ENCODE measurements around the gene NEBL. TPM values are rescaled to one million over a fixed set of nuclear protein-coding genes. Genes with fewer than 3 reads are reported as not detected.

The NEBL gene
- total RNA-seq, 1 donor from 2014 or later: 4.6 TPM

DNA sequence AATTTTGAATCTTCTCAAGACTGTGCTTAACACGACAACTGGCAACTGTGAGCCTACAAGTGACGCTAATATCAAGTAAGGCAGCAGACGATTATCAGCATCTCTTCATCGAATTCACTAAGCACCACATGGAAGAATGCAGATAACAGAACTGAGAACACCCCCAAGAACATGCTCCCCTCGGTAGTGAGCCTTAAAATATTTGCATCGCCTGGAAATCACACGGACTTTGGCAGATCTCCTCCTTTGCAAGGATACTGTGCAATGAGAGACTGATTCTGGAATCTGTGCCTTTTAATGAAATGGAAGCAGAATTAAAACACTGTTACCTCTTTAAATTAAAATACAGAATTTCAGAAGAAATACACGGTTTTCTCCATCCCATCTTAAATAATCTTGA lies 38.2 kb upstream of the NEBL start:
- TF ChIP-seq CTCF (conservative IDR thresholded peaks at IDR 0.05; ENCODE audit: low read depth, low read length): no peak
- no peak overlapping the region for H3K4me3 ChIP-seq (ENCODE audit: low read depth, low read length)
- no peak for DNase-seq (ENCODE audit: low read depth)

DNA sequence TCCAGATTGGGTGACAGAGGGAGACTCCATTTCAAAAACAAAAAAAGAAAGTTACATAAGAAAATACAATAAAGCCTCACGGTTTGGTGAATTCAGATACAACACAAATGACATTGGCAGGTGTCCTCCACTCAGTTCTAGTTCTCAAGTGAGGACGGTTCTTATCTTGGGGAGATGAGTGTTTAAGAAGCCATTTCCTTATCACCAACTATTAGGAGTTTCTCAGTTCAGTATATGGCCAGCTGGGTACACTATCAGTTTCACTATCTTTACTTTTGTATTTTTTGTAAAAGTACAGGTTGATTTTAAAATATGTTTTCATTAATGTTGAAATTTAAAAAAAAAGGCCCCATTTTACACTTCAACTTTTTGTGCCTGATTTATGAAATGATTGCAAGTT lies 36.6 kb upstream of the NEBL start:
- DNase-seq (ENCODE audit: low read depth): no peak
- TF ChIP-seq CTCF (conservative IDR thresholded peaks at IDR 0.05; ENCODE audit: low read depth, low read length): no peak
- no peak overlapping the region for H3K4me3 ChIP-seq (ENCODE audit: low read depth, low read length)

DNA sequence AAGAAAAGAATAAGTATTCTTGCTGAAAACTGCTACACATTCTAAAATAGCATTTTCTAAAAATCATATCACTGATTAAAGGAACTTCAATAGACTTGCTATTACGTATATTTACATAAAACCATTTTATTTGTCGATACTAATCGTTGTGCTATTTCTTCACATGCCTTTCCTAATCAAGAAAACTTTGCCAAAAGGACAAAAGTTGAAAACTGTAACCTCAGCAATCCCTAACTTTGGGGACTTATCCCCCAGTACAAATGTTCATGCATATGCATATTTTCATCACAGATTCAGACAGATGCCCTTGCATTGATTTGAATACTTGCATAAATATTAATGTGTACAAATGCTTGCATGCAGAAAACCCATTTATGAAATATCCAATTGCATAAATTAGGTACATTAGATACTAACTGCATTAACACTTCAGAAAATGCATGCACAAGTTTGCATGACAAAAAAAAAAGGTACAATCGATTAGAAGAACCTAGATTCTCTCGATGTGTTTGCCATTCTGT lies 35.6 kb upstream of the NEBL start:
- H3K4me3 ChIP-seq (ENCODE audit: low read depth, low read length): no peak overlapping the region
- TF ChIP-seq CTCF (conservative IDR thresholded peaks at IDR 0.05; ENCODE audit: low read depth, low read length): no peak
- DNase-seq (ENCODE audit: low read depth): no peak

DNA sequence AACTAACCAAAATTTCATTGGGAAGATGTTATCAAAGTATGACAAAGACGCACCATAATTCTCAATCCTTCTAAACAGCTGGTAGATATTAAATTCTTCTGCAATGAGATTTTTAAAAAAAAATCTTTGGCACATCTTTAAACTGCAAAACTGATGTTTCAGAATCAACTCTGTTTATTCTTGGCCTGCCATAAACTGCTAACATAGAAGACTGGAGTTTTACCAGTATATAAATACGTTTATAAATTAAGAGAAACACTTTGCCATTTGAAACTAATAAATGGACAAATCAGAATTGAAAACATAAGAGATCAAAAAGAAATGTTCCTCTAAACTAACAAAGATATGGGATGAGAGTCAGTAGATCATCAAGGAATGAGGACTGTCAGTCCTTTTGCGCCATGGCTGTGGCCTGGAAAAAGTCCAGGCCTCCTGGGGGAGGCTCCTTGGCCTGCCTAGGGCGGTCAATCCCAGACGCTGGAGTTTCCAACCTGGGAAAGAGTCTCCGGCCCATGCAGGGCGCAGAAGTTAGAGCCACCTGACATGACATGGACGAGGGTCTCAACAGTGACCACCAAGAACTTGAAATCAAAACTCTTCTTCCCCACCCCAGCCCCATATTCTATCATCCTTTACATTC lies 34.2 kb upstream of the NEBL start:
- no peak for DNase-seq (ENCODE audit: low read depth)
- no peak for TF ChIP-seq CTCF (conservative IDR thresholded peaks at IDR 0.05; ENCODE audit: low read depth, low read length)

GRCh38 chr10:20927456-20927855 lies 30.3 kb upstream of the NEBL start:
- H3K4me3 ChIP-seq (ENCODE audit: low read depth, low read length): no peak overlapping the region
- no peak for DNase-seq (ENCODE audit: low read depth)
- TF ChIP-seq CTCF (conservative IDR thresholded peaks at IDR 0.05; ENCODE audit: low read depth, low read length): no peak

More for the DNA sequence above, 34.2 kb upstream of the NEBL start:
- H3K4me3 ChIP-seq (ENCODE audit: low read depth, low read length): no peak overlapping the region

DNA sequence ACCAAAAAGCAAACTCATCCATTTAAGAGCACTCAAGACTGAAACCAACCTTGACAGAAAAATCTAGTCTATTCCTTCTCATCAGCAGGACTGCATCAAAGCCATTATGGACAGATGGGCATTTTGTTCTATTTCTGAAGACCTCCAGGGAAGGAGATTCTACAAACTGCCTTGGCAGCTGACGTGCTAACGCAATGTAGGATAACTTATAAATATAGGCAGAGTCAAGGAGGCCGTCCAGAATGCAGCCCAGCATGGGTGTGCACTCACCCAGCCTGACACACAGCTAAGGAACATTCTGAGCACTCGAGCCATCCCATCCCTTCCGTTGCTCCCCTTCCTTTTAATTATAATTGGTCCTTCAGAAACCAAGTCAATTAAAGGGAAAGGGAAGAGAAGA lies 25.3 kb upstream of the NEBL start:
- DNase-seq (ENCODE audit: low read depth): no peak
- TF ChIP-seq CTCF (conservative IDR thresholded peaks at IDR 0.05; ENCODE audit: low read depth, low read length): no peak
- H3K4me3 ChIP-seq (ENCODE audit: low read depth, low read length): no peak overlapping the region

GRCh38 chr10:20922033-20922432 lies 24.9 kb upstream of the NEBL start:
- DNase-seq (ENCODE audit: low read depth): no peak
- no peak for TF ChIP-seq CTCF (conservative IDR thresholded peaks at IDR 0.05; ENCODE audit: low read depth, low read length)
- no peak overlapping the region for H3K4me3 ChIP-seq (ENCODE audit: low read depth, low read length)
